Measurements from ENCODE around the gene FOXD3.

DNA sequence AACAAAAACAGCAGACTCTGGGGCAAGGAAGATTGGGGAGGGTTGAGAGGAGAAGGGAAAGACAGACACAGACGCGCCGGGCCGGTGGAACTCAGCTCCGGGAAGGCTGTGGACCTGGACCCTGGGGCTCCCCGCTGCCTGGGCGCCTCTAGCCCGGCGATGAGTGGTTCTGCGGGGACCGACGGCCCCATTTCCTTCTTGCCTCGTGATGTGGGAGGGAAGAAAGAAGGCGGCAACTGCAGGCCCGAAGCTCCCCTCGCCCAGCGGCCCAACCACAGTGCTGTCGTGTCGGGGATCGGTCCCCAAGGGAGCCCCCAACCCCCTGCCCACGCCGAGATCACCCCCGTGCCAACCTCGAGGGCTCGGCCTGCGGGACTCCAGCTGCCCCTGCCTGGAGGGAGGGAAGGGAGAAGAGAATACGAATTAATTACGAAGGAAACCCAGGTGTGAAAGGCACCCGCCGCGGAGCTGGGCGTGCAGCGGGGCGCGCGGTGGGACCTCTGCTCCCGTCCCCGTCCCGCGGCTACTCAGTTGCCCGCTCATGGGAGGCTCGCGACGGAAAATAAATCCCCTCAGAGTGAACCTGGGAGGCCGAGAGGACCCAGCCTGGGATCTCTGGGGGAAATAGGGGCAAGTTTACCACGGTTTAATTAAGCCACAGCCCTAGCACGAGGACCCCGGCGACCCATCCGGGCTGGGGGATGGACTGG is 7.4 kb downstream of the FOXD3 start:
- TF ChIP-seq, protein P1, sequence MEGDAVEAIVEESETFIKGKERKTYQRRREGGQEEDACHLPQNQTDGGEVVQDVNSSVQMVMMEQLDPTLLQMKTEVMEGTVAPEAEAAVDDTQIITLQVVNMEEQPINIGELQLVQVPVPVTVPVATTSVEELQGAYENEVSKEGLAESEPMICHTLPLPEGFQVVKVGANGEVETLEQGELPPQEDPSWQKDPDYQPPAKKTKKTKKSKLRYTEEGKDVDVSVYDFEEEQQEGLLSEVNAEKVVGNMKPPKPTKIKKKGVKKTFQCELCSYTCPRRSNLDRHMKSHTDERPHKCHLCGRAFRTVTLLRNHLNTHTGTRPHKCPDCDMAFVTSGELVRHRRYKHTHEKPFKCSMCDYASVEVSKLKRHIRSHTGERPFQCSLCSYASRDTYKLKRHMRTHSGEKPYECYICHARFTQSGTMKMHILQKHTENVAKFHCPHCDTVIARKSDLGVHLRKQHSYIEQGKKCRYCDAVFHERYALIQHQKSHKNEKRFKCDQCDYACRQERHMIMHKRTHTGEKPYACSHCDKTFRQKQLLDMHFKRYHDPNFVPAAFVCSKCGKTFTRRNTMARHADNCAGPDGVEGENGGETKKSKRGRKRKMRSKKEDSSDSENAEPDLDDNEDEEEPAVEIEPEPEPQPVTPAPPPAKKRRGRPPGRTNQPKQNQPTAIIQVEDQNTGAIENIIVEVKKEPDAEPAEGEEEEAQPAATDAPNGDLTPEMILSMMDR (IDR thresholded peaks at IDR 0.05 in 8 of 11, conservative IDR thresholded peaks at IDR 0.05 in 3 of 11), result no peak
- TF ChIP-seq POLR2A (IDR thresholded peaks at IDR 0.05), result no peak
